IMR-90 (cell line): ENCODE measurements around the gene ROS1. TPM values are rescaled to one million over a fixed set of nuclear protein-coding genes. Genes with fewer than 3 reads are reported as not detected.

Experiments
- ATAC-seq: fragments of 200-7000 bp; cut with Tn5 transposase; 2 replicates; pipeline ENCODE4 v1.9.1; 2020; ENCODE audit warnings: low read depth, mild to moderate bottlenecking, moderate library complexity
- BruUV-seq: library from RNA; stranded (reverse); fragments of 400-500 nt; replicated peaks from 2 replicates; lab custom pipeline; 2021; lab: Mats Ljungman, UMichigan
- CTCF ChIA-PET: fragments of 300-600 bp; formaldehyde crosslinking; extraction: SDS; loops from one replicate; lab custom pipeline; 2021; ENCODE audit warnings: antibody characterized with exemption; lab: Yijun Ruan, JAX
- POLR2A ChIA-PET: fragments of 300-600 bp; sonication (Branson Sonifier 250); formaldehyde crosslinking; loops from one replicate; lab custom pipeline; 2022; ENCODE audit warnings: antibody characterized with exemption; ENCODE audit not compliant: unreplicated experiment; lab: Charles Lee
- DNase-seq: peaks from one replicate; pipeline ENCODE4 v3.0.0; 2013
- H2AFZ ChIP-seq: replicated peaks from 2 replicates; pipeline ENCODE3; 2013; ENCODE audit warnings: low read length, mild to moderate bottlenecking; ENCODE audit not compliant: poor library complexity
- H2AK5ac ChIP-seq: 2 replicates; pipeline ENCODE4 v1.6.1; 2013; ENCODE audit warnings: low read depth, low read length, inconsistent platforms
- H2AK9ac ChIP-seq: replicated peaks from 2 replicates; pipeline ENCODE3; 2013; ENCODE audit warnings: mild to moderate bottlenecking, low read depth, low read length, moderate library complexity; ENCODE audit not compliant: poor library complexity
- H2BK120ac ChIP-seq: 2 replicates; pipeline ENCODE4 v1.6.1; 2013; ENCODE audit warnings: low read depth, low read length, inconsistent platforms
- H2BK15ac ChIP-seq: 3 replicates; pipeline ENCODE4 v1.6.1; 2013; ENCODE audit warnings: low read depth, low read length, inconsistent platforms
- H2BK20ac ChIP-seq: 2 replicates; pipeline ENCODE4 v1.6.1; 2013; ENCODE audit warnings: low read depth, mild to moderate bottlenecking, inconsistent platforms, low read length, moderate library complexity
- H2BK5ac ChIP-seq: 2 replicates; pipeline ENCODE4 v1.6.1; 2013; ENCODE audit warnings: mild to moderate bottlenecking, low read depth, low read length, inconsistent platforms; ENCODE audit not compliant: poor library complexity, severe bottlenecking
- H3K14ac ChIP-seq: replicated peaks from 2 replicates; pipeline ENCODE4 v1.6.1; 2013; ENCODE audit warnings: low read depth, low read length, inconsistent platforms
- H3K18ac ChIP-seq: 2 replicates; pipeline ENCODE4 v1.6.1; 2013; ENCODE audit warnings: low read depth, low read length, control low read depth
- H3K23ac ChIP-seq: 2 replicates; pipeline ENCODE4 v1.6.1; 2013; ENCODE audit warnings: low read depth, low read length, inconsistent platforms
- H3K27ac ChIP-seq: 2 replicates; pipeline ENCODE4 v1.5.1; 2013; ENCODE audit warnings: mild to moderate bottlenecking, control low read depth, low read length; ENCODE audit not compliant: insufficient read depth
- H3K27me3 ChIP-seq: 2 replicates; pipeline ENCODE4 v1.6.1; 2013; ENCODE audit warnings: low read length; ENCODE audit not compliant: control insufficient read depth, insufficient read depth
- H3K36me3 ChIP-seq: 2 replicates; pipeline ENCODE4 v1.6.1; 2013; ENCODE audit warnings: low read length, mixed read lengths; ENCODE audit not compliant: control insufficient read depth, insufficient read depth
- H3K4ac ChIP-seq: 2 replicates; pipeline ENCODE4 v1.6.1; 2013; ENCODE audit warnings: low read depth, low read length, inconsistent platforms
- H3K4me1 ChIP-seq: 2 replicates; pipeline ENCODE4 v1.6.1; 2013; ENCODE audit warnings: low read length, mixed read lengths; ENCODE audit not compliant: control insufficient read depth, insufficient read depth
- H3K4me2 ChIP-seq: 2 replicates; pipeline ENCODE4 v1.6.1; 2013; ENCODE audit warnings: low read depth, mild to moderate bottlenecking, control low read depth, low read length, moderate library complexity
- H3K4me3 ChIP-seq: 2 replicates; pipeline ENCODE4 v1.5.1; 2013; ENCODE audit warnings: low read depth, mild to moderate bottlenecking, control low read depth, low read length, moderate library complexity; ENCODE audit not compliant: insufficient read depth
- H3K56ac ChIP-seq: 2 replicates; pipeline ENCODE4 v1.6.1; 2013; ENCODE audit warnings: low read length, inconsistent platforms; ENCODE audit not compliant: insufficient read depth; ENCODE audit errors: extremely low read depth
- H3K79me1 ChIP-seq, 2 experiments: 2 replicates each; pipeline ENCODE4 v1.6.1; 2013; ENCODE audit warnings: low read length in 2 of 2, inconsistent platforms in 1 of 2, low read depth in 1 of 2
- H3K9ac ChIP-seq: 2 replicates; pipeline ENCODE4 v1.6.1; 2013; ENCODE audit warnings: low read depth, low read length, control low read depth
- H3K9me1 ChIP-seq: 2 replicates; pipeline ENCODE4 v1.6.1; 2013; ENCODE audit warnings: low read length, inconsistent platforms; ENCODE audit not compliant: insufficient read depth
- H3K9me3 ChIP-seq: 2 replicates; pipeline ENCODE4 v1.6.1; 2013; ENCODE audit warnings: low read length; ENCODE audit not compliant: control insufficient read depth, insufficient read depth
- H4K20me1 ChIP-seq: 2 replicates; pipeline ENCODE4 v1.6.1; 2013; ENCODE audit warnings: low read length, inconsistent platforms; ENCODE audit not compliant: insufficient read depth
- H4K5ac ChIP-seq: 2 replicates; pipeline ENCODE4 v1.6.1; 2013; ENCODE audit warnings: mild to moderate bottlenecking, low read depth, low read length, control low read depth
- H4K8ac ChIP-seq, 2 experiments: 2 replicates each; pipeline ENCODE4 v1.6.1; 2013; ENCODE audit warnings: low read depth in 2 of 2, low read length in 2 of 2, control low read depth in 1 of 2, inconsistent platforms in 1 of 2
- H4K91ac ChIP-seq: 2 replicates; pipeline ENCODE4 v1.6.1; 2013; ENCODE audit warnings: low read depth, low read length, inconsistent platforms; ENCODE audit not compliant: insufficient read depth
- CTCF ChIP-seq: conservative IDR thresholded peaks from 2 replicates; pipeline ENCODE4 v1.5.1; 2012; ENCODE audit warnings: mild to moderate bottlenecking, low read depth, low read length, improper control_type of control experiment
- MAFK ChIP-seq: IDR thresholded peaks from 2 replicates; pipeline ENCODE4 v1.6.1; 2012; ENCODE audit warnings: low read depth, low read length, improper control_type of control experiment
- MXI1 ChIP-seq: IDR thresholded peaks from 2 replicates; pipeline ENCODE4 v1.6.1; 2012; ENCODE audit warnings: low read depth, mild to moderate bottlenecking, low read length, moderate library complexity, borderline replicate concordance
- POLR2A ChIP-seq: IDR thresholded peaks from 2 replicates; pipeline ENCODE4 v1.6.1; 2012; ENCODE audit warnings: mild to moderate bottlenecking, low read depth, low read length
- WGBS, 2 experiments: methylation state at CpG; one replicate each; pipeline versions ENCODE4 v1.1.5 to v1.1.7; 2013; ENCODE audit warnings: missing lambda C conversion rate in 2 of 2; ENCODE audit not compliant: insufficient read length in 1 of 2; ENCODE audit errors: extremely low coverage in 2 of 2; 5-methylcytosine and 5-hydroxymethylcytosine counted together
- dilution Hi-C: fragments of 300-500 bp; cut with HindIII; formaldehyde crosslinking; loops from one replicate; pipeline ENCODE4 v1.14.3; 2018; ENCODE audit warnings: low sequenced_read_pairs; ENCODE audit not compliant: unreplicated experiment
- in situ Hi-C: fragments of 300-500 bp; cut with MboI; formaldehyde crosslinking; loops from 3 replicates; pipeline ENCODE4 v1.14.3; 2019; ENCODE audit warnings: low sequenced_read_pairs, inconsistent platforms, mixed read lengths
- intact Hi-C: fragments of 100-400 bp; cut with micrococcal nuclease; formaldehyde crosslinking; loops from 2 replicates; pipeline ENCODE4 v1.10.0; 2022
- polyA plus RNA-seq, 3 experiments: library from polyadenylated mRNA; depleted of rRNA; stranded (reverse); fragments of >200 nt; gene quantifications; 2 replicates each; pipeline ENCODE4 v1.2.3, GENCODE V29; 2012; ENCODE audit warnings: low replicate concordance in 1 of 3
- total RNA-seq: library from RNA; depleted of rRNA; stranded (reverse); fragments of >200 nt; gene quantifications from 2 replicates; pipeline ENCODE4 v1.2.3, GENCODE V29; 2012

Gene ROS1
- total and polyA plus RNA-seq, 2 of the 4 experiments (the other 2 are of a cell fraction) = under 0.01 to 0.03 TPM

GRCh38 chr6:117272032-117272866, 153.5 kb downstream of the ROS1 start:
- POLR2A ChIA-PET = no interaction called here
- Histone ChIP-seq H3K79me1 (no peaks in the 10 kb centered on the region), H2BK120ac (no peak overlapping the region), H3K36me3 (no peaks in the 10 kb centered on the region), H3K4me3 (no peak overlapping the region), H4K8ac (no peak overlapping the region), H2AFZ (no peak overlapping the region), H3K4ac (no peak overlapping the region), H3K9me1 (no peaks in the 10 kb centered on the region), H3K14ac (no peak overlapping the region), H3K4me2 (no peak overlapping the region), H3K18ac (no peak overlapping the region), H3K23ac (no peak overlapping the region), H4K91ac (no peak overlapping the region), H3K9me3 (no peaks in the 10 kb centered on the region; the same call in 1 of the 2 replicates), H2BK15ac (no peak overlapping the region), H2BK5ac (no peak overlapping the region), H3K9ac (no peak overlapping the region), H3K27ac (no peak overlapping the region), H2AK9ac (no peak overlapping the region), H4K20me1 (no peaks in the 10 kb centered on the region), H3K56ac (no peak overlapping the region), H3K4me1 (no peaks in the 10 kb centered on the region), H4K5ac (no peak overlapping the region), H2BK20ac (no peak overlapping the region), H2AK5ac (no peak overlapping the region), H3K27me3 (peaks cover 48% of the 10 kb centered on the region)
- 100% methylated on average over 1 of the region's 8 CpGs; no CpG with 5 or more reads in 1 of the 2 experiments for WGBS, 2 experiments
- intact Hi-C loops (no loop called here), dilution Hi-C loops (no loop called here), in situ Hi-C loops (no loop called here)
- peak; percentile 48 for TF ChIP-seq MAFK
- no peak for TF ChIP-seq POLR2A
- TF ChIP-seq MXI1 = no peak
- TF ChIP-seq CTCF = no peak
- CTCF ChIA-PET = no interaction called here
- ATAC-seq (no peak), DNase-seq (no peak)
- no TSS peak for BruUV-seq
